GM12878 (cell line): ENCODE measurements around the gene FZD2. TPM values are rescaled to one million over a fixed set of nuclear protein-coding genes. Genes with fewer than 3 reads are reported as not detected.

Experiments used
- ATAC-seq: fragments of 200-7000 bp; cut with Tn5 transposase; 3 replicates; pipeline ENCODE4 v1.9.1; 2020; ENCODE audit warnings: mild to moderate bottlenecking, moderate library complexity
- BruUV-seq: library from RNA; stranded (reverse); fragments of 400-500 nt; replicated peaks from 2 replicates; lab custom pipeline; 2021; lab: Mats Ljungman, UMichigan
- CTCF ChIA-PET: fragments of 300-600 bp; sonication (Branson Sonifier 250); formaldehyde crosslinking; extraction: SDS; loops from one replicate; lab custom pipeline; 2021; ENCODE audit warnings: inconsistent platforms; lab: Yijun Ruan, JAX
- POLR2A ChIA-PET: fragments of 350-600 bp; formaldehyde crosslinking; extraction: SDS; loops from one replicate; lab custom pipeline; 2021; ENCODE audit warnings: inconsistent platforms; lab: Charles Lee
- RAD21 ChIA-PET: fragments of 300-600 bp; sonication (Branson Sonifier 250); formaldehyde crosslinking; loops from one replicate; lab custom pipeline; 2023; ENCODE audit warnings: antibody characterized with exemption; ENCODE audit not compliant: unreplicated experiment; lab: Charles Lee
- SMC1A ChIA-PET: fragments of 300-600 bp; sonication (Branson Sonifier 250); formaldehyde crosslinking; loops from one replicate; lab custom pipeline; 2023; ENCODE audit not compliant: unreplicated experiment, uncharacterized antibody; lab: Charles Lee
- DNase-seq: peaks from one replicate; pipeline ENCODE4 v3.0.0-alpha.2; 2011; ENCODE audit warnings: low read depth, low spot score
- FAIRE-seq: peaks from 3 replicates; lab custom pipeline; 2011; peaks lifted over from hg19 to GRCh38; lab: Jason Lieb, UNC
- H2AFZ ChIP-seq: 2 replicates; pipeline ENCODE4 v1.6.0; 2011; ENCODE audit warnings: low read depth, low read length, control low read depth; ENCODE audit not compliant: control insufficient read depth
- H3K27ac ChIP-seq: 2 replicates; pipeline ENCODE4 v1.5.1; 2011; ENCODE audit warnings: control low read depth; ENCODE audit not compliant: control insufficient read depth, insufficient read depth
- H3K27me3 ChIP-seq, 2 experiments: replicated peaks in 1 of 2; 2 replicates each; pipeline versions ENCODE4 v1.6.0 to v1.6.1; 2011; ENCODE audit warnings: low read length in 1 of 2; ENCODE audit not compliant: control insufficient read depth in 2 of 2, insufficient read depth in 2 of 2
- H3K36me3 ChIP-seq, 2 experiments: 2 replicates each; pipeline ENCODE4 v1.5.1; 2011; ENCODE audit warnings: low read length in 1 of 2; ENCODE audit not compliant: control insufficient read depth in 2 of 2, insufficient read depth in 2 of 2
- H3K4me1 ChIP-seq: 2 replicates; pipeline ENCODE4 v1.6.1; 2011; ENCODE audit warnings: mild to moderate bottlenecking, low read length, moderate library complexity, mixed read lengths; ENCODE audit not compliant: control insufficient read depth, insufficient read depth
- H3K4me2 ChIP-seq: 2 replicates; pipeline ENCODE4 v1.6.0; 2011; ENCODE audit warnings: control low read depth; ENCODE audit not compliant: control insufficient read depth, insufficient read depth
- H3K4me3 ChIP-seq: fragments of 200-600 bp; sonication (generic); 2 replicates; pipeline ENCODE4 v1.5.1; 2016
- H3K79me2 ChIP-seq: 2 replicates; pipeline ENCODE4 v1.6.0; 2011; ENCODE audit warnings: low read length; ENCODE audit not compliant: control insufficient read depth, insufficient read depth
- H3K9ac ChIP-seq: 2 replicates; pipeline ENCODE4 v1.8.0; 2011; ENCODE audit warnings: low read length, control low read depth, mixed read lengths; ENCODE audit not compliant: control insufficient read depth, insufficient read depth
- H3K9me3 ChIP-seq: replicated peaks from 3 replicates; pipeline ENCODE4 v1.5.1; 2011; ENCODE audit warnings: mild to moderate bottlenecking, low read length; ENCODE audit not compliant: control insufficient read depth, insufficient read depth
- H4K20me1 ChIP-seq: 2 replicates; pipeline ENCODE4 v1.6.0; 2011; ENCODE audit not compliant: control insufficient read depth, insufficient read depth
- BHLHE40 ChIP-seq, 2 experiments: fragments of 450-650 bp in 1 of 2; IDR thresholded peaks; 2 replicates each; pipeline ENCODE4 v1.6.1; 2011 to 2017; ENCODE audit warnings: low read depth in 2 of 2, borderline replicate concordance in 1 of 2, improper control_type of control experiment in 1 of 2, low read length in 1 of 2, mild to moderate bottlenecking in 1 of 2
- CHD4 ChIP-seq: fragments of 200-600 bp; sonication (generic); IDR thresholded peaks from 2 replicates; pipeline ENCODE4 v1.6.1; 2016; ENCODE audit warnings: mild to moderate bottlenecking
- FOXK2 ChIP-seq: fragments of 450-650 bp; IDR thresholded peaks from 2 replicates; pipeline ENCODE4 v1.6.1; 2017; ENCODE audit warnings: mild to moderate bottlenecking, moderate library complexity
- FOXM1 ChIP-seq: IDR thresholded peaks from 2 replicates; pipeline ENCODE4 v1.6.1; 2012; ENCODE audit warnings: low read depth, mild to moderate bottlenecking, inconsistent platforms, low read length, moderate library complexity
- JUND ChIP-seq: IDR thresholded peaks from 2 replicates; pipeline ENCODE4 v1.6.1; 2012; ENCODE audit warnings: low read depth, mild to moderate bottlenecking, low read length, improper control_type of control experiment, moderate library complexity
- NFIC ChIP-seq: IDR thresholded peaks from 2 replicates; pipeline ENCODE4 v1.6.1; 2012; ENCODE audit warnings: low read depth, mild to moderate bottlenecking, inconsistent platforms, low read length, moderate library complexity
- NR2C1 ChIP-seq: fragments of 450-650 bp; IDR thresholded peaks from 2 replicates; pipeline ENCODE4 v1.6.1; 2017; ENCODE audit warnings: antibody characterized with exemption, mild to moderate bottlenecking, moderate library complexity
- PKNOX1 ChIP-seq: fragments of 450-650 bp; IDR thresholded peaks from 2 replicates; pipeline ENCODE4 v1.6.1; 2016; ENCODE audit warnings: mild to moderate bottlenecking
- SIN3A ChIP-seq: IDR thresholded peaks from 2 replicates; pipeline ENCODE4 v1.6.1; 2012; ENCODE audit warnings: low read depth, low read length, improper control_type of control experiment
- SREBF2 ChIP-seq: IDR thresholded peaks from 2 replicates; pipeline ENCODE4 v1.6.1; 2012; ENCODE audit warnings: mild to moderate bottlenecking, low read length
- ZBED1 ChIP-seq: IDR thresholded peaks from 2 replicates; pipeline ENCODE4 v1.6.1; 2016; ENCODE audit warnings: borderline replicate concordance
- ZNF622 ChIP-seq: fragments of 450-650 bp; IDR thresholded peaks from 2 replicates; pipeline ENCODE4 v1.6.1; 2017; ENCODE audit warnings: mild to moderate bottlenecking, inconsistent platforms
- ZZZ3 ChIP-seq: IDR thresholded peaks from 2 replicates; pipeline ENCODE4 v1.6.1; 2011; ENCODE audit warnings: low read depth; ENCODE audit not compliant: control insufficient read depth, insufficient read length
- WGBS: methylation state at CpG from one replicate; pipeline ENCODE4 v1.1.6; 2016; ENCODE audit warnings: low lambda C conversion rate; ENCODE audit not compliant: insufficient replicate concordance, insufficient coverage; ENCODE audit errors: missing lambda C conversion rate; 5-methylcytosine and 5-hydroxymethylcytosine counted together
- in situ Hi-C: fragments of 300-500 bp; cut with MboI; formaldehyde crosslinking; loops from 9 replicates; pipeline ENCODE4 v1.14.3; 2018; ENCODE audit warnings: mixed read lengths
- intact Hi-C: fragments of 100-400 bp; cut with micrococcal nuclease; formaldehyde crosslinking; loops from one replicate; pipeline ENCODE4 v1.14.2; 2022; ENCODE audit not compliant: unreplicated experiment
- polyA plus RNA-seq, 11 experiments: library from polyadenylated mRNA; depleted of rRNA in 4 of 11; unstranded in 6 of 11; stranded (reverse) in 5 of 11; fragments of >200 nt; fragmentation: Nextera tagmentation in 4 of 11; fragmentation: Illumina TruSeq in 1 of 11; extraction: Ambion mirVana in 4 of 11; extraction: Trizol in 1 of 11; gene quantifications; 1 replicate in 1 of 11; 2 replicates in 10 of 11; pipeline versions ENCODE4 v1.2.1 to v1.2.3, GENCODE V29; 2011 to 2016; ENCODE audit warnings: inconsistent platforms in 2 of 11, missing spikeins in 2 of 11, low read depth in 1 of 11
- total RNA-seq, 4 experiments: library from RNA; depleted of rRNA in 3 of 4; stranded (reverse); fragments of >200 nt in 3 of 4; fragmentation: Illumina TruSeq in 1 of 4; extraction: Trizol in 1 of 4; gene quantifications; 2 replicates each; pipeline versions ENCODE4 v1.2.1 to v1.2.3, GENCODE V29; 2013 to 2021

FZD2 gene
- total and polyA plus RNA-seq, 10 of the 15 experiments (the other 5 are each of a cell fraction or from before 2014, with no cell fraction given) = 0.09 to 4.2 (median 0.63) TPM; not detected in 1

DNA sequence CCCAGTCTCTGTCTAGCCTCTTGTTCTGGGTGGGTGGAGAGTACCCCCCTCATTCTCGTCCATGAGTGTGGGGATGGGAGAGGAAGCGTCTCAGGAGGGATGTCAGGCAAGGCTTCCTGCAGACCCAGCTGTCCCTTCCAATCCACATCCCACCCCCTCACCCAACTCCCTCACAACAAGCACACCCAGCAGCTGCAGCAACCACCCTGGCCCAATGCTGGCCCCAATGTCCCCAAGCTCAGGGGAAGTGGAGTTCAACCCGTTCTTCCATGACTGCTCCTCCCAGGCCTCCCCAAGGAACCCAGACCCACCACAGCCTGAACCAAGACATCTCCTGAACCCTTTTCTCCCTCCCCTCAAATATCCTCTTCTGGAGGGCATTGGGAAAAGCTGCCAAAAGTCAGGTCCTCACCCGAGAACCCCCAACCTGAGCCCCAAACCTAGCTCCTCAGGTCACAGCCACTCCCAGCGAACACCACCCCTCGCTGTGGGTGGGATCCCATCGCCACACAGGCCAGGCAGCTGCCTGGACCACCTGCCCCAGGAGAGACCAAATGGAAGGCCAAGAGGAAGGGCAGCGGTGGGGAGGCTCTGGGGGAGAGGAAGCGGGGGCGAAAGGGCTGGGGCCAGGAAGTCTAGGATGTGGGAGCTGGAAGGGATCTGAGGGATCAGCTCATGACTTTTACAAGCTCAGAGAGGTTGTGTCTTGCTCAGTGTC lies 47.6 kb downstream of the FZD2 start:
- Histone ChIP-seq H3K9me3 (no peaks in the 10 kb centered on the region), H3K27ac (no peak overlapping the region), H3K4me2 (no peak overlapping the region), H3K4me1 (no peaks in the 10 kb centered on the region), H3K4me3 (no peak overlapping the region), H2AFZ (no peak overlapping the region), H3K36me3 (no peaks in the 10 kb centered on the region), H4K20me1 (no peaks in the 10 kb centered on the region), H3K27me3 (no peaks in the 10 kb centered on the region), H3K79me2 (no peaks in the 10 kb centered on the region), H3K9ac (no peak overlapping the region)
- ChIA-PET SMC1A (no interaction called here), POLR2A (no interaction called here), CTCF (no interaction called here), RAD21 (no interaction called here)
- no TSS peak for BruUV-seq
- no peak for DNase-seq
- intact Hi-C loops = no loop called here
- ATAC-seq = no peak
- WGBS = 14% methylated on average over 9 of the region's 10 CpGs
- in situ Hi-C loops = no loop called here
- TF ChIP-seq PKNOX1 = no peak
- TF ChIP-seq BHLHE40 (IDR thresholded peaks at IDR 0.05; ENCODE audit: borderline replicate concordance in 1 of 2, low read depth in 2 of 2, low read length in 1 of 2) = no peak
- TF ChIP-seq FOXK2 = no peak
- TF ChIP-seq ZBED1 = no peak
- TF ChIP-seq ZZZ3 = no peak
- no peak for TF ChIP-seq ZNF622
- TF ChIP-seq JUND = no peak
- TF ChIP-seq SIN3A = no peak
- no peak for TF ChIP-seq NR2C1
- TF ChIP-seq SREBF2 = no peak
- no peak for TF ChIP-seq CHD4
- TF ChIP-seq NFIC = no peak
- TF ChIP-seq FOXM1 = no peak
- FAIRE-seq = no peak
